Measurements from ENCODE around the gene RPS19.

The RPS19 gene

DNA sequence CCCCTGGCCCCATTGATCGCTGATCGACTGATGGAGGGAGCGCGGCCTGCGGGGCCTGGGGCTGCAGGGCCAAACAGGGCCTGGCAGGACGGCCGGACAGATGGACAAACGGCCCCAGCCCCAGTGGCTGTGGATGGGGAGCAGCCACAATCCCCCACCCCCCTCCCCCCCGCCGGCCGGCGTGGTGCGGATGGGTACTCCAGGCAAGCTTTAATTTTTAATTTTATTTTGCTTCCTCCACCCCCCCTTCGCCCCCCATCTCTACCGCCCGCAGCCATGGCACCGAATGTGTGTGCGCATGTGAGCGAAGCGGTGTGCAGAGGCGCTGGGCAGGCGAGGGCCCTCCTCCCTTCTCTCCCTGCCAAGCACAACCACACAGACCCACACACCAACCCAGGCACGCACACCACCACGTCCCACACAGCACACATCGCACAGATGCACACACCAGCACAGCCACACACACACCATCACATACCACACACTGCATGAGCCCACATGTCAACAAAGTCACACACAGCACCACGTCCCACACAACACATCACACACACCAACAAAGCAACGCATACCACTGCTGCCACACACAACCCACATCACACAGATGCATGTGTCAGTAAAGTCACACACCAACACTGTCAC lies 55.8 kb downstream of the RPS19 start:
- DNase-seq: no peak

GRCh38 chr19:41917676-41918075 lies 57.6 kb downstream of the RPS19 start:
- DNase-seq: no peak

- DNase-seq: no peak
These were observed 58.0 kb downstream of the RPS19 start for GRCh38 chr19:41918095-41918494.

DNA sequence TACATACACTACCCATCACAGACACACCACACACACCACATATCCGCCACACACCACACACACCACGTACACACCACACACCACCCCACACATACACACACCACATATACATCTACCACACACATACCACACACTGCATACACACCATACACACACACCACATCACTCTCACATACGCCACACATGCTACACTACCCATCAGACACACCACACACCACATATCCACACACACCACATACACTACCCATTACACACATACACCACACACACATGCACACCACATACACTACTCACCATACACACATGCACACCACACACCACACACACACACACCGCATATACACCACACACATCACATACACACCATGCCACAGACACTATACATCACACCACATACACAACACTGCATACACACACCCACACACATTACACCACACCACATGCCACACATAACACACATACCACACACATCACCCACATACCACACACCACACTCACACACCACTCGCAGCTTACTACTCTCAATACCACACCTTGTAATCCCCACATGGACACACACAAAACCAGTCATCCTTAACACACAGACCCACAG lies 58.7 kb downstream of the RPS19 start:
- no peak for DNase-seq

DNA sequence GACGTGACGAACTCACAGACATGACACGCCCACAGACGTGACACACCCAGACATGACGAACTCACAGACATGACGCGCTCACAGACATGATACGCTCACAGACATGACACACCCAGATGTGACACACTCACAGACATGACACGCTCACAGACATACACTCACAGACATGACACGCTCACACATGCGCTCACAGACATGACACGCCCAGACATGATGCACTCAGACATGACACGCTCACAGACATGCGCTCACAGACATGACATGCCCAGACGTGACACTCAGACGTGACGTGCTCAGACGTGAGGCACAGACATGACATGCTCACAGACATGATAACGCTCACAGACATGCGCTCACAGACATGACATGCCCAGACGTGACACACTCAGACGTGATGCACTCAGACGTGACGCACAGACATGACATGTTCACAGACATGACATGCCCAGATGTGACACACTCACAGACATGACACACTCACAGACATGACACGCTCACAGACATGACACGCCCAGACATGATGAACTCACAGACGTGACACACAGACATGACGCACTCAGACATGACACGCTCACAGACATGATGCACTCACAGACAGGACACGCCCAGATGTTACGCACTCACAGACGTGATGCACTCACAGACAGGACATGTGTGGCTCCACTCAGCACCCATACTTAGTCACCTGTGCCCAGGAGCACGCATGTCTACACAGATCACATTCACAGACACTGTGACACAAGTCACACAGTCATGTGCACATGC lies 60.1 kb downstream of the RPS19 start:
- no peak for DNase-seq

- DNase-seq: no peak
These were observed 61.0 kb downstream of the RPS19 start for GRCh38 chr19:41920882-41921576.

GRCh38 chr19:41921577-41922576 lies 61.8 kb downstream of the RPS19 start:
- no peak for DNase-seq

Measured in NCI-H1092 treated with DMSO at 0.1 percent for 48 hours (cell line).